ENCODE data around the gene PCDHA8.
"Not testable (repeated sequence)": the region's sequence is repeated elsewhere in the genome, so short reads cannot be mapped to it uniquely, and the experiment has no call there.

Gene PCDHA8

DNA sequence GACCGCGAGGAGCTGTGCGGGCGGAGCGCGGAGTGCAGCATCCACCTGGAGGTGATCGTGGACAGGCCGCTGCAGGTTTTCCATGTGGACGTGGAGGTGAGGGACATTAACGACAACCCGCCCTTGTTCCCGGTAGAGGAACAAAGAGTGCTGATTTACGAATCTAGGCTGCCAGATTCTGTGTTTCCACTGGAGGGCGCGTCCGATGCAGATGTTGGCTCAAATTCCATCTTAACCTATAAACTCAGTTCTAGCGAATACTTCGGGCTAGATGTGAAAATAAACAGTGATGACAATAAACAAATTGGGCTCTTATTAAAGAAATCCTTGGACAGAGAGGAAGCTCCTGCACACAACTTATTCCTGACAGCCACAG is 12.6 kb upstream of the PCDHA8 start:
- no peak for DNase-seq

DNA sequence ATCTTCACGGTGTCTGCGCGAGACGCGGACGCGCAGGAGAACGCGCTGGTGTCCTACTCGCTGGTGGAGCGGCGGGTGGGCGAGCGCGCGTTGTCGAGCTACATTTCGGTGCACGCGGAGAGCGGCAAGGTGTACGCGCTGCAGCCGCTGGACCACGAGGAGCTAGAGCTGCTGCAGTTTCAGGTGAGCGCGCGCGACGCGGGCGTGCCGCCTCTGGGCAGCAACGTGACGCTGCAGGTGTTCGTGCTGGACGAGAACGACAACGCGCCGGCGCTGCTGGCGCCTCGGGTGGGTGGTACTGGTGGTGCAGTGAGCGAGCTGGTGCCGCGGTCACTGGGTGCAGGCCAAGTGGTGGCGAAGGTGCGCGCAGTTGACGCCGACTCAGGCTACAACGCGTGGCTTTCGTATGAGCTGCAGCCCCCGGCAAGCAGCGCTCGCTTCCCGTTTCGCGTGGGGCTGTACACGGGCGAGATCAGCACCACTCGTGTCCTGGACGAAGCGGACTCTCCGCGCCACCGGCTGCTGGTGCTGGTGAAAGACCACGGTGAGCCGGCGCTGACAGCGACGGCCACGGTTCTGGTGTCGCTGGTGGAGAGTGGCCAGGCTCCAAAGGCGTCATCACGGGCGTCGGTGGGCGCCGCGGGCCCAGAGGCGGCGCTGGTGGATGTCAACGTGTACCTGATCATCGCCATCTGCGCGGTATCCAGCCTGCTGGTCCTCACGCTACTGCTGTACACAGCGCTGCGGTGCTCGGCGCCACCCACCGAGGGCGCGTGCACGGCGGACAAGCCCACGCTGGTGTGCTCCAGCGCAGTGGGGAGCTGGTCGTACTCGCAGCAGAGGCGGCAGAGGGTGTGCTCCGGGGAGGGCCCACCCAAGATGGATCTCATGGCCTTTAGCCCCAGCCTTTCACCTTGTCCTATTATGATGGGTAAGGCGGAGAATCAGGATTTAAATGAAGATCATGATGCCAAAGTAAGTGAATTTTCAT is 11.2 kb upstream of the PCDHA8 start:
- DNase-seq = not testable (repeated sequence)

DNA sequence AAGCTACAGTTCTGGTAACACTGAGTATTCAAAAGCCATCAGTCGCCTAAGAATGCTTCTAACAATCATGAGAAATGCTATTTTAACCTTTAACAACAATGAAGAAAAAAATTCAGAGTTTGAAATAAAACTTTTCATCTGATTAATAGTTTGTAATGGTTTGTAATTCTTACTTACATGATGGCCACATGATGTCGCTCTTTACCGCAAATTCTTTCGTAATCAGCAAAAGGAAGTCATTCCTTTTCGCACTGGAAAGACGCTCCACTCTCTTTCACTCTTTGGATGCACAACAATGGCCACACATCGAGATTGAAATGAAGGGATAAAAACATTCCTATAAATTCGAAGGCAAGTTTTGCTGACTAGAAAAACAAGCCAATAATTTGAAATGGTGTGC is 7.0 kb upstream of the PCDHA8 start, which contains the start of gene PCDHA7:
PCDHA7 (plus strand) TSS at position 277 of the 400 bp plus-strand sequence; CDS start at position 392, 115 bp downstream.
- DNase-seq = no peak

DNA sequence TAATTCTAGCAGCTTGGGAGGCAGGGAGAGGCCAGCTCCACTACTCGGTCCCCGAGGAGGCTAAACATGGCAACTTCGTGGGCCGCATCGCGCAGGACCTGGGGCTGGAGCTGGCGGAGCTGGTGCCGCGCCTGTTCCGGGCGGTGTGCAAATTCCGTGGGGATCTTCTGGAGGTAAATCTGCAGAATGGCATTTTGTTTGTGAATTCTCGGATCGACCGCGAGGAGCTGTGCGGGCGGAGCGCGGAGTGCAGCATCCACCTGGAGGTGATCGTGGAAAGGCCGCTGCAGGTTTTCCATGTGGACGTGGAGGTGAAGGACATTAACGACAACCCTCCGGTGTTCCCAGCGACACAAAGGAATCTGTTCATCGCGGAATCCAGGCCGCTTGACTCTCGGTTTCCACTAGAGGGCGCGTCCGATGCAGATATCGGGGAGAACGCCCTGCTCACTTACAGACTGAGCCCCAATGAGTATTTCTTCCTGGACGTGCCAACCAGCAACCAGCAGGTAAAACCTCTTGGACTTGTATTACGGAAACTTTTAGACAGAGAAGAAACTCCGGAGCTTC is 6.5 kb upstream of the PCDHA8 start:
- DNase-seq = not testable (repeated sequence)

DNA sequence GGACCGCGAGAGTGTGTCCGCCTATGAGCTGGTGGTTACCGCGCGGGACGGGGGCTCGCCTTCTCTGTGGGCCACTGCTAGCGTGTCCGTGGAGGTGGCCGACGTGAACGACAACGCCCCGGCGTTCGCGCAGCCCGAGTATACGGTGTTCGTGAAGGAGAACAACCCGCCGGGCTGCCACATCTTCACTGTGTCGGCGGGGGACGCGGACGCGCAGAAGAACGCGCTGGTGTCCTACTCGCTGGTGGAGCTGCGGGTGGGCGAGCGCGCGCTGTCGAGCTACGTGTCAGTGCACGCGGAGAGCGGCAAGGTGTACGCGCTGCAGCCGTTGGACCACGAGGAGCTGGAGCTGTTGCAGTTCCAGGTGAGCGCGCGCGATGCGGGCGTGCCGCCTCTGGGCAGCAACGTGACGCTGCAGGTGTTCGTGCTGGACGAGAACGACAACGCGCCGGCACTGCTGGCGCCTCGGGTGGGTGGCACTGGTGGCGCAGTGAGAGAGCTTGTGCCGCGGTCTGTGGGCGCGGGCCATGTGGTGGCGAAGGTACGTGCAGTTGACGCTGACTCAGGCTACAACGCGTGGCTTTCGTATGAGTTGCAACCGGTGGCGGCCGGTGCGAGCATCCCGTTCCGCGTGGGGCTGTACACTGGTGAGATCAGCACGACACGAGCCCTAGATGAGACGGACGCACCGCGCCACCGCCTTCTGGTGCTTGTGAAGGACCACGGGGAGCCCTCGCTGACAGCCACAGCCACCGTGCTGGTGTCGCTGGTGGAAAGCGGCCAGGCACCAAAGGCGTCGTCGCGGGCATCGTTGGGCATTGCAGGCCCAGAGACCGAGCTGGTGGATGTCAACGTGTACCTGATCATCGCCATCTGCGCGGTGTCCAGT is 5.1 kb upstream of the PCDHA8 start:
- no peak for DNase-seq

DNA sequence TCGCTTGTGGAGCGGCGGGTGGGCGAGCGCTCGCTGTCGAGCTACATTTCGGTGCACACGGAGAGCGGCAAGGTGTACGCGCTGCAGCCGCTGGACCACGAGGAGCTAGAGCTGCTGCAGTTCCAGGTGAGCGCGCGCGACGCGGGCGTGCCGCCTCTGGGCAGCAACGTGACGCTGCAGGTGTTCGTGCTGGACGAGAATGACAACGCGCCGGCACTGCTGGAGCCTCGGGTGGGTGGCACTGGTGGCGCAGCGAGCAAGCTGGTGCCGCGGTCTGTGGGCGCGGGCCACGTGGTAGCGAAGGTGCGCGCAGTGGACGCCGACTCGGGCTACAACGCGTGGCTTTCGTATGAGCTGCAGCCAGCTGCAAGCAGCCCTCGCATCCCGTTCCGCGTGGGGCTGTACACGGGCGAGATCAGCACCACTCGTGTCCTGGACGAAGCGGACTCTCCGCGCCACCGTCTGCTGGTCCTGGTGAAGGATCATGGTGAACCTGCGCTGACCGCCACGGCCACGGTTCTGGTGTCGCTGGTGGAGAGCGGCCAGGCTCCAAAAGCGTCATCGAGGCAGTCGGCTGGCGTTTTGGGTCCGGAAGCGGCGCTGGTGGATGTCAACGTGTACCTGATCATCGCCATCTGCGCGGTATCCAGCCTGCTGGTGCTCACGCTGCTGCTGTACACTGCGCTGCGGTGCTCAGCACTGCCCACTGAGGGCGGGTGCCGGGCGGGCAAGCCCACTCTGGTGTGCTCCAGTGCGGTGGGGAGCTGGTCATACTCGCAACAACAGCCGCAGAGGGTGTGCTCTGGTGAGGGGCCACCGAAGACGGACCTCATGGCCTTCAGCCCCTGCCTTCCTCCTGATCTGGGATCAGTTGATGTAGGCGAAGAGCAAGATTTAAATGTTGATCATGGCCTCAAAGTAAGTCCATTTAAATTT is 2.1 kb downstream of the PCDHA8 start:
- no peak for DNase-seq

DNA sequence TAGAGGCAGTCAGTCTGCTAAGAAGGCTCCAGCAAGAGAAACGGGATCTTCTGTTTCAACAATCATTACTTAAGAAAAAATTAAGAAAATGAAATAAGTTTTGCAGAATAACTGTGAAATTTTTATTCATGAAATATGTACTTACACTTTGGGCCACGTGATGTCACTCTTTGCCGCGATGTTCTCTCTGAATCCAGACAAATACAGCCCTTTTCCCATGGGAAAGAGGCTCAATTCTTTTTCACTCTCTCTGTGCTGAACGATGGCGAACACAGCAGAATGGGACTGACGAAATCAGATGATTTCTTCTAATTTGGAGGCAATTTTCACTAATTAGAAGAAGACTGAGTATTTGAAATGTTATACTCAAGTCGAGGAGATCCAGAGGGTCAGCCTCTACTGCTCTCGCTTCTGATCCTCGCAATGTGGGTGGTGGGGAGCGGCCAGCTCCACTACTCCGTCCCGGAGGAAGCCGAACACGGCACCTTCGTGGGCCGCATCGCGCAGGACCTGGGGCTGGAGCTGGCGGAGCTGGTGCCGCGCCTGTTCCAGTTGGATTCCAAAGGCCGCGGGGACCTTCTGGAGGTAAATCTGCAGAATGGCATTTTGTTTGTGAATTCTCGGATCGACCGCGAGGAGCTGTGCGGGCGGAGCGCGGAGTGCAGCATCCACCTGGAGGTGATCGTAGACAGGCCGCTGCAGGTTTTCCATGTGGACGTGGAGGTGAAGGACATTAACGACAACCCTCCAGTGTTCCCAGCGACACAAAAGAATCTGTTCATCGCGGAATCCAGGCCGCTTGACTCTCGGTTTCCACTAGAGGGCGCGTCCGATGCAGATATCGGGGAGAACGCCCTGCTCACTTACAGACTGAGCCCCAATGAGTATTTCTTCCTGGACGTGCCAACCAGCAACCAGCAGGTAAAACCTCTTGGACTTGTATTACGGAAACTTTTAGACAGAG is 7.4 kb downstream of the PCDHA8 start, which contains the start of gene PCDHA9:
PCDHA9 (plus strand) TSS at position 244 of the 964 bp plus-strand sequence; CDS start at position 358, 114 bp downstream.
- DNase-seq = not testable (repeated sequence)

DNA sequence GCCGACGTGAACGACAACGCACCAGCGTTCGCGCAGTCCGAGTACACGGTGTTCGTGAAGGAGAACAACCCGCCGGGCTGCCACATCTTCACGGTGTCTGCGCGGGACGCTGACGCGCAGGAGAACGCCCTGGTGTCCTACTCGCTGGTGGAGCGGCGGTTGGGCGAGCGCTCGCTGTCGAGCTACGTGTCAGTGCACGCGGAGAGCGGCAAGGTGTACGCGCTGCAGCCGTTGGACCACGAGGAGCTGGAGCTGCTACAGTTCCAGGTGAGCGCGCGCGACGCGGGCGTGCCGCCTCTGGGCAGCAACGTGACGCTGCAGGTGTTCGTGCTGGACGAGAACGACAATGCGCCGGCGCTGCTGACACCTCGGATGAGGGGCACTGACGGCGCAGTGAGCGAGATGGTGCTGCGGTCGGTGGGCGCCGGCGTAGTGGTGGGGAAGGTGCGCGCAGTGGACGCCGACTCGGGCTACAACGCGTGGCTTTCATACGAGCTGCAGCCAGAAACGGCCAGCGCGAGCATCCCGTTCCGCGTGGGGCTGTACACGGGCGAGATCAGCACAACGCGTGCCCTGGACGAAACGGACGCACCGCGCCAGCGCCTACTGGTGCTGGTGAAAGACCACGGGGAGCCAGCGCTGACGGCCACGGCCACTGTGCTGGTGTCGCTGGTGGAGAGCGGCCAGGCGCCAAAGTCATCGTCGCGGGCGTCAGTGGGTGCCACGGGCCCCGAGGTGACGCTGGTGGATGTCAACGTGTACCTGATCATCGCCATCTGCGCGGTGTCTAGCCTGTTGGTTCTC is 9.0 kb downstream of the PCDHA8 start:
- not testable (repeated sequence) for DNase-seq

DNA sequence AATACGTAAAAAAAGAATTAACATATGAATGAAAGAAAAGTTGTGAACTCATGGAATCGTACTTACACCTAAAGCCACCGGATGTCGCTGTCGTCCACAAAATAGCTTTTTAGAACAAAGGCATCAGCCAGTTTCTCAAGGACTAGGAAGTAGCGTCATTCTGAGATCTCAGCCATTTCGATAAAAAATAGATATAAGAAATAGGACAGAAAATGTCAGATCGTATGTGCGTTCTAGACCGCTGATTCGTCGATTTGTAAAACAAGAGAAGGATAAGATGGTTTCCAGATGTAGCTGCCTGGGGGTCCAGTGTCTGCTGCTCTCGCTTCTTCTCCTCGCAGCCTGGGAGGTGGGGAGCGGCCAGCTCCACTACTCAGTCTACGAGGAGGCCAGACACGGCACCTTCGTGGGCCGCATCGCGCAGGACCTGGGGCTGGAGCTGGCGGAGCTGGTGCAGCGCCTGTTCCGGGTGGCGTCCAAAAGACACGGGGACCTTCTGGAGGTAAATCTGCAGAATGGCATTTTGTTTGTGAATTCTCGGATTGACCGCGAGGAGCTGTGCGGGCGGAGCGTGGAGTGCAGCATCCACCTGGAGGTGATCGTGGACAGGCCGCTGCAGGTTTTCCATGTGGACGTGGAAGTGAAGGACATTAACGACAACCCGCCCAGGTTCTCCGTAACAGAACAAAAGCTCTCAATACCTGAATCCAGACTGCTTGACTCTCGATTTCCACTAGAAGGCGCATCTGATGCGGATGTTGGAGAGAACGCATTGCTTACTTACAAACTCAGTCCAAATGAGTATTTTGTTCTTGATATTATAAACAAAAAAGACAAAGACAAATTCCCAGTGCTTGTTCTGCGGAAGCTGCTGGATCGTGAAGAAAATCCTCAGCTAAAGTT is 15.0 kb downstream of the PCDHA8 start, which contains the start of gene PCDHA10:
PCDHA10 (plus strand) TSS at position 126 of the 903 bp plus-strand sequence; CDS start at position 278, 152 bp downstream.
- no peak for DNase-seq

DNA sequence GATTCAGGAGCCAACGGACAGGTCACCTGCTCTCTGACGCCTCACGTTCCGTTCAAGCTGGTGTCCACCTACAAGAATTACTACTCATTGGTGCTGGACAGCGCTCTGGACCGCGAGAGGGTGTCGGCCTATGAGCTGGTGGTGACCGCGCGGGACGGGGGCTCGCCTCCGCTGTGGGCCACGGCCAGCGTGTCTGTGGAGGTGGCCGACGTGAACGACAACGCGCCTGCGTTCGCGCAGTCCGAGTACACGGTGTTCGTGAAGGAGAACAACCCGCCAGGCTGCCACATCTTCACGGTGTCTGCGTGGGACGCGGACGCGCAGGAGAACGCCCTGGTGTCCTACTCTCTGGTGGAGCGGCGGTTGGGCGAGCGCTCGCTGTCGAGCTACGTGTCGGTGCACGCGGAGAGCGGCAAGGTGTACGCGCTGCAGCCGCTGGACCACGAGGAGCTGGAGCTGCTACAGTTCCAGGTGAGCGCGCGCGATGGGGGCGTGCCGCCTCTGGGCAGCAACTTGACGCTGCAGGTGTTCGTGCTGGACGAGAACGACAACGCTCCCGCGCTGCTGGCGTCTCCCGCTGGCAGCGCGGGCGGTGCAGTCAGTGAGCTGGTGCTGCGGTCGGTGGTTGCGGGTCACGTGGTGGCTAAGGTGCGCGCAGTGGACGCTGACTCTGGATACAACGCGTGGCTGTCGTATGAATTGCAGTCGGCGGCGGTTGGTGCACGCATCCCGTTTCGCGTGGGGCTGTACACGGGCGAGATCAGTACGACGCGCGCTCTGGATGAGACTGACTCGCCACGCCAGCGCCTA is 16.4 kb downstream of the PCDHA8 start:
- DNase-seq = no peak

DNA sequence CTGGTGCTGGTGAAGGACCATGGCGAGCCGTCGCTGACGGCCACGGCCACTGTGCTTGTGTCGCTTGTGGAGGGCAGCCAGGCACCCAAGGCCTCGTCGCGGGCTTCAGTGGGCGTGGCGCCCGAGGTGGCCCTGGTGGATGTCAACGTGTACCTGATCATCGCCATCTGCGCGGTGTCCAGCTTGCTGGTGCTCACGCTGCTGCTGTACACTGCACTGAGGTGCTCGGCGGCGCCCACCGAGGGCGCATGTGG is 16.9 kb downstream of the PCDHA8 start:
- no peak for DNase-seq

DNA sequence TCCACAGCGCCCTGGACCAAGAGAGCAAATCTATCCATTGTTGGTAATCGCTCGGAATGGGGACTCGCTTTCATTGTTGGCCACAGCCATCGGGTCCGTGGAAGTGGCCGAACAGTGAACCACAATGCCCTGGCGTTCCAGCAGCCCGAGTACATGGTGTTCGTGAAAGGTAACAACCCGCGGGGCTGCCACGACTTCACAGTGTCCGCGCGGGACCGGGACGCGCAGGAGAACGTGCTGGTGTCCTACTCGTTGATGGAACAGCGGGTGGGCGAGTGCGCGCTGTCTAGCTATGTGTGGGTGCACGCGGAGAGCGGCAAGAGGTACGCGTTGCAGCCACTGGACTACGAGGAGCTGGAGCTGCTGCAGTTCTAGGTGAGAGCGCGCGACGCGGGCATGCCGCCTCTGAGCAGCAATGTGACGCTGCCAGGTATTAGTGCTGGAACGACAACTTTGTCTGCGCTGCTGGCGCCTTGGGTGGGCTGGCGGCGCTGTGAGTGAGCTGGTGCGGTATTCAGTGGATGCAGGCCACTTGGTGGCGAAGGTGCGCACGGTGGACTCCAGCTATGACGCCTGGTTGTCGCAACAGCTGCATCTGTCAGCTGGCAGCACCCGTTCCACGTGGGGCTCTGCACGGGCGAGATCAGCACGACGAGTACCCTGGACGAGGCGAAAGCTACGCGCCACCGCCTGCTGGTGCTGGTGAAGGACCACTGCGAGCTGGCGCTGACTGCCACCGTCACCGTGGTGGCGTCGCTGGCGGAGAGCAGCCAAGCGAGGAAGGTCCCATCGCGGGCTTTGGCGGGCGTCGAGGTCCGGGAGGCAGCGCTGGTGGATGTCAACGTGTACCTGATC is 21.7 kb downstream of the PCDHA8 start:
- no peak for DNase-seq

DNA sequence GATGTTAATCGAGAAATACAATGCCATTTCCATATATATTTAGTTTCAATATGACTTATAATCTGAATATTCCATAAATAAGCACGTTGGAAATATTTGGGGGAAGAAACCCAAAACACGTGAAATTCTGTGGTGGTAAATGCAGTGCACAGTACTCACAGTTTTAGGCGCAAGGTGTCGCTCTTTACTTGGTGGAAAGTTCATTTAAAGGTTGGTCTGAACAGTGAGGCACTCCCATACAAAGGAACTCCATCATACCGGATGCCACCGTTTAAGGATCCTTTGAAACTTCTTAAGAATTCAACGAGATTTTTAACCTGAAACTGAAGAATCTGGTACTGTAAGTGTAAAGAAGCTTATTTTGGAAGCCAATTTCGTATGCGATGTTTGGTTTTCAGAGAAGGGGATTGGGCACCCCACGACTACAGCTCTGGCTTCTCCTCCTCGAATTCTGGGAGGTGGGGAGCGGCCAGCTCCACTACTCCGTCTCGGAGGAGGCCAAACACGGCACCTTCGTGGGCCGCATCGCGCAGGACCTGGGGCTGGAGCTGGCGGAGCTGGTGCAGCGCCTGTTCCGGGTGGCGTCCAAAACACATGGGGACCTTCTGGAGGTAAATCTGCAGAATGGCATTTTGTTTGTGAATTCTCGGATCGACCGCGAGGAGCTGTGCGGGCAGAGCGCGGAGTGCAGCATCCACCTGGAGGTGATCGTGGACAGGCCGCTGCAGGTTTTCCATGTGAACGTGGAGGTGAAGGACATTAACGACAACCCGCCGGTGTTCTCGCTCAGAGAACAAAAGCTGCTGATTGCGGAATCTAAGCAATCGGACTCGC is 28.0 kb downstream of the PCDHA8 start, which contains the start of gene PCDHA11:
PCDHA11 (plus strand) TSS at position 237 of the 834 bp plus-strand sequence; CDS start at position 384, 147 bp downstream.
- DNase-seq = no peak

DNA sequence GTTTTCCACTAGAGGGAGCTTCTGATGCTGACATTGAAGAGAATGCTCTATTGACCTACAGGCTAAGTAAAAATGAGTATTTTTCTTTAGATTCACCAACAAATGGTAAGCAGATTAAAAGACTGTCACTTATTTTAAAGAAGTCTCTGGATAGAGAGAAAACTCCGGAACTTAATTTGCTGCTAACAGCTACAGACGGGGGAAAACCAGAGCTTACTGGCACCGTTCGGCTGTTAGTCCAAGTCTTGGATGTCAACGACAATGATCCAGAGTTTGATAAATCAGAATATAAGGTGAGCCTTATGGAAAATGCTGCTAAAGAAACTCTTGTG is 28.5 kb downstream of the PCDHA8 start:
- DNase-seq = no peak
